ENCODE measurements around the gene TNS1.
A peak's percentile ranks its signal among the peaks of the same experiment; 100 is the strongest.

Gene TNS1

DNA sequence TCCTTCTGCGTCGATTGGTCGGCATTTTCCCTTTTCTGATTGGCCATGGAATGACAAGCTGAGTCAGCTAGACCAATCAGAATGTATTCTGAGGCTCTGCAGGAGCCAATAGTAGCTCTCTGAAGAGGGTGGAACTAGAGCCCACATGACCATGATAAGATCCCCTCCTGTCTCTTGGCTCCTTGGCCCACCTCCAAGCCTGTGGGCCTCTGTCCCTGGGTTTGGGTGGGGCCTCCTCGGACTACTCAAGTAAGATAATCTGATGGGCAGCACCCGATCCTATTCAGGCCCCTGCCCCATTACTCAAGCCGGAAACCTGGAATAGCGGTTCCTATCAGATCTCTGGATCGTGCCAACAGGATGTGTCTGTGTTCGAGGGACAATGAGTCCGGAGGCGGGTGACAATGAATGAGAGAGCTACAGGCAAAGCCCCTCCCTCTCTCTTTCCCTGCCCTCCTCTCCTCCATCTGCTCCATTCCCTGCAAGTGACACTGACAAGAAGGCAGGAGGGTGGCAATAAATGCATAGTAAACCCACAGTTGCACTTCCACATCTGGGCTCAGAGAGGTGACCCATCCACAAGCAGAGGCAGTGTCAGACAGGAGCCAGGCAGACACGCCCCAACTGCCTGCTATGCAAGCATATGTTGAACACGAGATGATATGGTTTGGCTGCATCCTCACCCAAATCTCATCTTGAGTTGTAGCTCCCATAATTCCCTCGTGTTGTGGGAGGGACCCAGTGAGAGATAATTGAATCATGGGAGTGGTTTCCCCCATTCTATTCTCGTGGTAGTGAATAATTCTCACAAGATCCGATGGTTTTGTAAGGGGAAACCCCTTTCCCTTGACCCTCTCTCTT, 114.7 kb downstream of the TNS1 start:
- no peak for DNase-seq

GRCh38 chr2:217886720-217887309, 116.0 kb downstream of the TNS1 start:
- peak; percentile 53 for DNase-seq

DNA sequence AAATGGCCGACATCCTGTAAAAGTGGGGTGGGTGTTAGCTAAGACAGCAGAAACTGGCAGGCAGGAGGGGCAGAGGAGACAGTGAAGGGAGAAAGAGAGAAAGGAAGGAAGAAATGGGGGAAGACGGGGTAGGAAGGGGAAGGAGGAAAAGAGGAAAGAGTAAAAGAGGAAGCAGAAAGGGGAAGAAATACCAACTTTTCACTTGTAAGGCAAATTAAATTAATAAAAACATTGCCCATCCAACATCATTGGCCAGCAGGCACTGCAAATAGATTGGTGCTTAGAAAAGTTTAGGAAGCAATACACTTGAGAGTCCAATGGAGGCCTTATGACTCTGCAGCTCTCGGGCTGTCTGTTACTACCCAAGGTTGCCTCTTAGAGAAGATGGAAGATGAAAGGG, 116.7 kb downstream of the TNS1 start:
- DNase-seq: no peak

DNA sequence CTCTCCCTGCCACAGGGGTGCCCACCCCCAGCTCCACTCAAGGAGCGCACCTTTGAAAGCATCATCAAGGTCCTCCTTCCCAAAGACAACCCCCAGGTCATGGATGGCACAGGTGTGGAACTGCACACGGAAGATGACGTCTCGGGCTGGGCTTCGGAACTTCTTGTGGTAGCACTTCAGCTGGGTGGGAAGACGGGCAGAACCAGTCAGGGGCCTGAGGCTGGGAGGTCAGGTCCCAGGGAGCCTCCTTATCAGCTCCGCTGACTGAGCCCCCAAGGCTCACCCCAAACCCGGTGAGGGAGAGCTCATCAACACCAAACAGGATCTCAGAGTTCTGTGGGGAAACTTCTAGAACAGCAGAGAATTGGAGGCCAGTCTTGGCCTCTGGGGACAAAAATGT, 117.8 kb downstream of the TNS1 start:
- no peak for DNase-seq

- DNase-seq: no peak
These were observed 121.9 kb downstream of the TNS1 start for GRCh38 chr2:217880891-217881290.

- no peak for DNase-seq
These were observed 122.4 kb downstream of the TNS1 start for GRCh38 chr2:217880287-217880889.

DNA sequence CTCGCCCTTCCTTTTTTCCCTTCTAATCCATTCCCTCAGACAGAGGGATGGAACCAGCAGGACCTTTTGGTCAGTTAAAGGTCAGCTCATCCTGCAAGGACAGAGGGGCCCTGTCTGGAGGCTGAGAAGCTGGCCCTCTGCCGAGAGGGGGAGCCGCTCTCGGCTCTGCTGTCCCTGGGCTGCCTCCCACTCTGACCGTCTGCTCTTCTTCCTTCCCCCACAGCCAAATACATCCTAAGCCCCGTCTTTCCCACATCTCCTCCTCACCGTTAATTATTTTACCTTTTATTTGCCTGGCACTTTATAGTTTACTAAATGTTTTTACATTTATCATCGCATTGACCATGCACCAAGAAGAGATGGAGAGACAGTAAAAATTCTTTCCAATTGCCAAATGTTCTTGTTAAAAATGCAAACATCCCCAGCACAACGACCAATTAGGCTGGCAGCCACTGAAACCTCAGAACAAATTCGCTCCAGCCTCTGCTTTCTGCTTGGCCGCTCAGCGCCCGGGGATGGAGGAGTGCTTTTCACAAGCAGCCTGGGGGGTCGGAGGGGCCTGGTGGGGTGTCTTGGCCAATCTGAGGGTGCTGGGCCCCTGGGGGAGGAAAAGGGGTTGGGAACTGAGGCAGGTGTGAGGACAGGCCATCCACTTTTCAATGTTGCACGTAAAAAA, 123.7 kb downstream of the TNS1 start:
- no peak for DNase-seq

- no peak for DNase-seq
These were observed 124.9 kb downstream of the TNS1 start for GRCh38 chr2:217877866-217878265.

GRCh38 chr2:217876253-217876570, 126.6 kb downstream of the TNS1 start:
- DNase-seq: no peak

GRCh38 chr2:217875556-217876252, 127.1 kb downstream of the TNS1 start:
- DNase-seq: no peak

DNA sequence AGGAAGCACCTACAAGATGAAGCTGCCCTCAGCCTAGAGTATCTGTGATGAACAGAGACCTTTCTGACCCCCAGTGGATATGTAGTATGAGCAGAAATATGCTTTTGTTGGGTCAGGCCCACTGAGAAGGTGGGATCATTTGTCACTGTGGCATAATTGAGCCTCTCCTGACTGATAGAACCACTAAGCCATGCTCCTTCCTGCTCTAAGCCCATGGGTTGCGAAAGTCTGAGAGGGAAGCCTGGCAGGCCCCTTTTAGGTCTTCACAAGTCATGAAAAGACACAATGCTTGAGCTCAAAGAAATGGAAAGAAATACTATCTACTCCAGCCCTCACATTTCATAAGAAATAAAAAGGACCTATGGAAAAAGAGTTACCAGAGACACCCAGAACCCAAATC, 127.7 kb downstream of the TNS1 start:
- no peak for DNase-seq

GRCh38 chr2:217873371-217873770, 129.4 kb downstream of the TNS1 start:
- DNase-seq: no peak

GRCh38 chr2:217872319-217872718, 130.5 kb downstream of the TNS1 start:
- no peak for DNase-seq

GRCh38 chr2:217870528-217871011, 132.2 kb downstream of the TNS1 start:
- DNase-seq: no peak

- no peak for DNase-seq
These were observed 133.9 kb downstream of the TNS1 start for GRCh38 chr2:217868911-217869334.

DNA sequence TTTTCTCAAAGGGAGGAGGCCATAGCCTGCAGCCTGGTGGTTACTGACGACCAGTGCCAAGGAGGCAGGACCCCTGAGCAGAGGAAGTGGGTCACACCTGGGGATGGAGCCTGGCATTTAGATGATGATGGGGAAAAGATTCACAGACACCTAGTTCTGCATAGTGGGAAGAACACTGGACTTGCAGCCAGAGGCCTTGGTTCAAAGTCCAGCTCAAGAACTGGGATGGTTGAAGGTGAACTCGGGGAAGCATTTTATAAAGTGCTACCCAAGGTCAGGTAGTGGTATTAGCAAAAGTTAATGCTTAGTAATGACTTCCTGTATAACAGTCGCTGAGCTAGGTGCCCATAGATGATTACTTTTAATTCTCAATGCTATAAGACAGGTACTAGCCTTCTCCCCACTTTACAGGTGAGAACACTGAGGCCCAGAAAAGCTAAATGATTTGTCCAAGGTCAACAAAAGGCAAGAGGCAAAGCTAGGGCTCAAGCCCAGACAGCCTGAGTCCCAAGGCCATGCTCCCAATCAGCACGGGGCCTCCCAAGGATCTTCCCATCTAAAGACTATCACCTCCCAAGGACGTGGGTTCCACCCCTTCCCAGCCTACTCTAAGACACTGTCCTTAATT, 134.4 kb downstream of the TNS1 start:
- no peak for DNase-seq

DNA sequence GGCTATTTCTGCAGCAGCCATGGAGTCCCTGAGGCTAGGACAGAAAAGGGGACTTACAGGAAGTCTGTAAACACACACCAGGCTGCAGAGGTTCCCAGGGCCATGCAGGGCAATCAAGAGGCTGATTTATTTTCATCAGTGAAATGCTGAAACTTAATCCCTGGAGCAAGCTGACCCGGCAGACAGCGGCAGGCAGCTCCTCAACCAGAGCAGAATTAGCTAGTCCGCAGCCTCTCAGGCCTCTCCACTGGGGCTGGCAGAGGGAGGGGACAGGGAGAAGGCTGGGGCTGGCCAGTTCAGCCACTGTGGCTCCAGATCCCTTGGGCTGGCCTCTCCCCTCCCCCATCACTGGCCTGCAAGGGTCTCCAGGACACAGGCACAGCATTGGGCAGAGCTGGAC, 136.3 kb downstream of the TNS1 start:
- no peak for DNase-seq

- DNase-seq: no peak
These were observed 137.6 kb downstream of the TNS1 start for GRCh38 chr2:217864963-217865772.

GRCh38 chr2:217863883-217864282, 138.9 kb downstream of the TNS1 start:
- no peak for DNase-seq

DNA sequence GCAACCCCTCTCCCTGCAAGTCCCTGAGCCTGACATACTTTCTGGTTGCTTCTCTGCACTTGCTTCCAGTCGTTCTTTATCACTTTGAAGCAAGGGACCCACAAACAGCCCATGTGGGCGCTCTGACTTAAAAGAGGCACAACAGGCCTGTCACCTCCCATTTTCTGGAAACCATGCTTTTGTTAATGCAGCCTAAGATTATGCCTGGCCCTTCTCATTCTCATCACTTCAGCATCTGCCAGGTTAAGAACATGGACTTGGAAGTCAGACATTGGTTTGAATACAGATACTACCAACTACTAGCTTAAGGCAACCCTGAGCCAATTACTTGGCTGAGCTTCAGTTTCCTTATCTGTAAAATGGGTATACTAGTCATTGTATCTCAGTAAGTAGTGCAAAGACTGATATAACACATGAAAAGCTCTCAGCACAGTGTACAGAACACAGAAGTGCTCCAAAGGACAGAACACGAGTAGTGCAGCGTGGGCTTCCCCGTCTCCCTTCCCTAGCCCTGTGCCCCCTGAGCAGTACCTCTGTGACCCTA, 141.4 kb downstream of the TNS1 start:
- no peak for DNase-seq

GRCh38 chr2:217859926-217860325, 142.9 kb downstream of the TNS1 start:
- DNase-seq: no peak

Measured in DMS79 (cell line).